Stimulated activated CD8-positive, alpha-beta memory T cell treated with anti-CD3 and anti-CD28 coated beads, Interleukin-12 subunit alpha, Interleukin-12 subunit beta, amount 100 ng/mL, for 4 hours (primary cell): ENCODE results near the gene NFE2L3.
"Not testable (repeated sequence)": the region's sequence is repeated elsewhere in the genome, so short reads cannot be mapped to it uniquely, and the experiment has no call there.

Source experiments
- DNase-seq: peaks from one replicate; pipeline ENCODE4 v3.0.0-alpha.2; 2020; ENCODE audit warnings: low read depth

Gene NFE2L3

GRCh38 chr7:26151953-26152781, at the start of gene NFE2L3:
Gene NFE2L3, plus strand, starts transcription at chr7:26152198. Its CDS starts 301 bp downstream, at chr7:26152499.
- DNase-seq: peak; percentile 74

GRCh38 chr7:26103596-26103995, 48.4 kb upstream of the NFE2L3 start:
- DNase-seq: no peak

GRCh38 chr7:26105236-26105635, 46.8 kb upstream of the NFE2L3 start:
- no peak for DNase-seq

GRCh38 chr7:26105931-26106330, 46.1 kb upstream of the NFE2L3 start:
- DNase-seq: no peak

GRCh38 chr7:26112203-26112740, 39.7 kb upstream of the NFE2L3 start:
- DNase-seq: no peak

- no peak for DNase-seq
Measured at GRCh38 chr7:26115650-26116049, 36.3 kb upstream of the NFE2L3 start.

- no peak for DNase-seq
Measured at GRCh38 chr7:26117142-26117807, 34.7 kb upstream of the NFE2L3 start.

GRCh38 chr7:26117970-26118369, 34.0 kb upstream of the NFE2L3 start:
- DNase-seq: no peak

GRCh38 chr7:26122745-26123144, 29.3 kb upstream of the NFE2L3 start:
- no peak for DNase-seq

- not testable (repeated sequence) for DNase-seq
Measured at GRCh38 chr7:26124775-26125174, 27.2 kb upstream of the NFE2L3 start.

GRCh38 chr7:26127411-26127810, 24.6 kb upstream of the NFE2L3 start:
- DNase-seq: no peak

- DNase-seq: no peak
Measured at GRCh38 chr7:26131056-26131589, 20.9 kb upstream of the NFE2L3 start.

GRCh38 chr7:26135076-26135475, 16.9 kb upstream of the NFE2L3 start:
- DNase-seq: no peak

GRCh38 chr7:26135551-26135950, 16.4 kb upstream of the NFE2L3 start:
- no peak for DNase-seq

GRCh38 chr7:26136831-26137230, 15.2 kb upstream of the NFE2L3 start:
- no peak for DNase-seq

GRCh38 chr7:26140380-26140779, 11.6 kb upstream of the NFE2L3 start:
- no peak for DNase-seq

- DNase-seq: no peak
Measured at GRCh38 chr7:26141077-26141476, 10.9 kb upstream of the NFE2L3 start.

- no peak for DNase-seq
Measured at GRCh38 chr7:26143298-26144048, 8.5 kb upstream of the NFE2L3 start.

- no peak for DNase-seq
Measured at GRCh38 chr7:26144184-26145080, 7.6 kb upstream of the NFE2L3 start.

- no peak for DNase-seq
Measured at GRCh38 chr7:26145238-26145637, 6.8 kb upstream of the NFE2L3 start.

- DNase-seq: no peak
Measured at GRCh38 chr7:26147030-26147429, 5.0 kb upstream of the NFE2L3 start.
